Fibroblast of mammary gland (primary cell): ENCODE measurements around the gene DAAM1.
A peak's percentile ranks its signal among the peaks of the same experiment; 100 is the strongest.

Experiments
- DNase-seq: peaks from one replicate; pipeline ENCODE4 v3.0.0-alpha.2; 2010; ENCODE audit warnings: low read depth
- H3K4me3 ChIP-seq: 2 replicates; pipeline ENCODE4 v1.5.1; 2011; ENCODE audit warnings: low read depth, mild to moderate bottlenecking, low read length, moderate library complexity; ENCODE audit not compliant: control insufficient read depth
- CTCF ChIP-seq: conservative IDR thresholded peaks from 2 replicates; pipeline ENCODE4 v1.5.1; 2011; ENCODE audit warnings: low read depth, low read length, inconsistent platforms; ENCODE audit not compliant: control insufficient read depth, insufficient read depth

The DAAM1 gene

GRCh38 chr14:59377991-59378601, 189.6 kb downstream of the DAAM1 start:
- peak; percentile 17 for DNase-seq
- no peak overlapping the region for H3K4me3 ChIP-seq
- TF ChIP-seq CTCF: no peak

GRCh38 chr14:59389936-59390335, 201.5 kb downstream of the DAAM1 start:
- no peak for TF ChIP-seq CTCF
- no peak overlapping the region for H3K4me3 ChIP-seq
- DNase-seq: no peak

GRCh38 chr14:59391388-59391787, 202.9 kb downstream of the DAAM1 start:
- DNase-seq: no peak
- H3K4me3 ChIP-seq: no peak overlapping the region
- no peak for TF ChIP-seq CTCF

GRCh38 chr14:59394268-59394667, 205.8 kb downstream of the DAAM1 start:
- TF ChIP-seq CTCF: no peak
- peak; percentile 30 for DNase-seq
- no peak overlapping the region for H3K4me3 ChIP-seq

GRCh38 chr14:59395672-59396071, 207.2 kb downstream of the DAAM1 start:
- no peak overlapping the region for H3K4me3 ChIP-seq
- no peak for TF ChIP-seq CTCF
- no peak for DNase-seq

GRCh38 chr14:59398841-59399240, 210.4 kb downstream of the DAAM1 start:
- DNase-seq: no peak
- no peak overlapping the region for H3K4me3 ChIP-seq
- no peak for TF ChIP-seq CTCF
